Nephron (organoid): ENCODE measurements around the gene JCHAIN.

Experiments used
- H3K27ac Mint-ChIP-seq, 3 experiments: 2 replicates each; pipeline ENCODE4 v1.8.0; 2020; ENCODE audit warnings: mixed read lengths in 3 of 3, mild to moderate bottlenecking in 2 of 3, moderate library complexity in 1 of 3
- H3K27me3 Mint-ChIP-seq: 2 replicates; pipeline ENCODE4 v1.8.0; 2021; ENCODE audit warnings: low read depth, mild to moderate bottlenecking, moderate library complexity, mixed read lengths
- H3K36me3 Mint-ChIP-seq: 2 replicates; pipeline ENCODE4 v1.8.0; 2020; ENCODE audit warnings: low read depth, mixed read lengths
- H3K4me1 Mint-ChIP-seq: 2 replicates; pipeline ENCODE4 v1.8.0; 2020; ENCODE audit warnings: mixed read lengths
- H3K4me3 Mint-ChIP-seq, 3 experiments: 2 replicates each; pipeline ENCODE4 v1.8.0; 2020; ENCODE audit warnings: mild to moderate bottlenecking in 3 of 3, mixed read lengths in 3 of 3, moderate library complexity in 2 of 3
- H3K9me3 Mint-ChIP-seq: 2 replicates; pipeline ENCODE4 v1.8.0; 2020; ENCODE audit warnings: mixed read lengths
- CTCF ChIP-seq, 3 experiments: fragments of 200-600 bp; sonication (generic); IDR thresholded peaks; one replicate each; pipeline ENCODE4 v1.5.0; 2021; ENCODE audit warnings: antibody characterized with exemption in 3 of 3; ENCODE audit not compliant: unreplicated experiment in 3 of 3

JCHAIN gene

GRCh38 chr4:70640192-70640591 is 26.1 kb downstream of the JCHAIN start:
- no peak overlapping the region for H3K27ac Mint-ChIP-seq
- no peaks in the 10 kb centered on the region for H3K9me3 Mint-ChIP-seq
- TF ChIP-seq CTCF (IDR thresholded peaks at IDR 0.05; ENCODE audit: unreplicated experiment in 3 of 3): no peak

GRCh38 chr4:70637239-70637913 is 28.9 kb downstream of the JCHAIN start:
- Mint-ChIP-seq H3K36me3 (no peaks in the 10 kb centered on the region), H3K4me1 (peaks cover 14% of the 10 kb centered on the region)
- TF ChIP-seq CTCF (IDR thresholded peaks at IDR 0.05; ENCODE audit: unreplicated experiment in 3 of 3): no peak

More at GRCh38 chr4:70640192-70640591, 26.1 kb downstream of the JCHAIN start:
- Mint-ChIP-seq H3K4me1 (peaks cover 14% of the 10 kb centered on the region), H3K4me3 (no peak overlapping the region), H3K36me3 (no peaks in the 10 kb centered on the region), H3K27me3 (no peaks in the 10 kb centered on the region)

GRCh38 chr4:70634482-70634881 is 31.8 kb downstream of the JCHAIN start:
- Mint-ChIP-seq H3K4me1 (peaks cover 14% of the 10 kb centered on the region), H3K9me3 (no peaks in the 10 kb centered on the region), H3K27me3 (peaks cover 3% of the 10 kb centered on the region), H3K4me3 (no peak overlapping the region), H3K36me3 (no peaks in the 10 kb centered on the region), H3K27ac (no peak overlapping the region)
- no peak for TF ChIP-seq CTCF (IDR thresholded peaks at IDR 0.05; ENCODE audit: unreplicated experiment in 3 of 3)

More at GRCh38 chr4:70637239-70637913, 28.9 kb downstream of the JCHAIN start:
- Mint-ChIP-seq H3K27ac (peak overlapping the region; percentile 79 to 96 (median 90)), H3K4me3 (peak overlapping the region; percentile 10 to 16 (median 12)), H3K27me3 (no peaks in the 10 kb centered on the region), H3K9me3 (no peaks in the 10 kb centered on the region)

GRCh38 chr4:70632028-70632427 is 34.3 kb downstream of the JCHAIN start:
- Mint-ChIP-seq H3K27me3 (peaks cover 3% of the 10 kb centered on the region), H3K27ac (no peak overlapping the region), H3K4me1 (peaks cover 2% of the 10 kb centered on the region), H3K36me3 (no peaks in the 10 kb centered on the region), H3K9me3 (no peaks in the 10 kb centered on the region), H3K4me3 (no peak overlapping the region)
- no peak for TF ChIP-seq CTCF (IDR thresholded peaks at IDR 0.05; ENCODE audit: unreplicated experiment in 3 of 3)

- Mint-ChIP-seq H3K27ac (no peak overlapping the region), H3K4me1 (no peaks in the 10 kb centered on the region), H3K27me3 (peaks cover 3% of the 10 kb centered on the region), H3K36me3 (no peaks in the 10 kb centered on the region), H3K4me3 (no peak overlapping the region), H3K9me3 (no peaks in the 10 kb centered on the region)
- TF ChIP-seq CTCF (IDR thresholded peaks at IDR 0.05; ENCODE audit: unreplicated experiment in 3 of 3): no peak
Measured at GRCh38 chr4:70630162-70630561, 36.1 kb downstream of the JCHAIN start.

GRCh38 chr4:70629469-70630090 is 36.7 kb downstream of the JCHAIN start:
- no peaks in the 10 kb centered on the region for H3K4me1 Mint-ChIP-seq
- H3K36me3 Mint-ChIP-seq: no peaks in the 10 kb centered on the region
- H3K27ac Mint-ChIP-seq: no peak overlapping the region
- no peaks in the 10 kb centered on the region for H3K9me3 Mint-ChIP-seq
- no peak for TF ChIP-seq CTCF (IDR thresholded peaks at IDR 0.05; ENCODE audit: unreplicated experiment in 3 of 3)
- H3K27me3 Mint-ChIP-seq: peaks cover 3% of the 10 kb centered on the region
- H3K4me3 Mint-ChIP-seq: no peak overlapping the region
